Endometrial microvascular endothelial cells (primary cell): ENCODE measurements around the gene TAX1BP1. TPM values are rescaled to one million over a fixed set of nuclear protein-coding genes. Genes with fewer than 3 reads are reported as not detected.

Experiments used
- in situ Hi-C: cut with HindIII; loops from 2 replicates; pipeline ENCODE4 v1.10.0; 2017; ENCODE audit warnings: low sequenced_read_pairs, low pct_unique_long_range_greater_than_20kb; ENCODE audit errors: inconsistent ontology term
- total RNA-seq: library from RNA; depleted of rRNA; stranded (reverse); fragments of >200 nt; gene quantifications from one replicate; pipeline ENCODE4 v1.2.3, GENCODE V29; 2015; ENCODE audit errors: inconsistent ontology term

The TAX1BP1 gene
- 42.3 TPM for total RNA-seq

- in situ Hi-C loops = no loop called here
These were observed at the start of gene TAX1BP1 for GRCh38 chr7:27739909-27740448. TSS of gene TAX1BP1 (plus strand) at chr7:27740162. CDS start at chr7:27748525, 8,363 bp downstream.

GRCh38 chr7:27690649-27691048 lies 49.3 kb upstream of the TAX1BP1 start:
- in situ Hi-C loops = no loop called here

GRCh38 chr7:27693794-27694193 lies 46.2 kb upstream of the TAX1BP1 start:
- in situ Hi-C loops = no loop called here

GRCh38 chr7:27695096-27695495 lies 44.9 kb upstream of the TAX1BP1 start:
- in situ Hi-C loops = no loop called here

GRCh38 chr7:27697861-27698430 lies 42.0 kb upstream of the TAX1BP1 start:
- in situ Hi-C loops = no loop called here

- in situ Hi-C loops = no loop called here
These were observed 40.2 kb upstream of the TAX1BP1 start for GRCh38 chr7:27699751-27700150.

- in situ Hi-C loops = no loop called here
These were observed 39.5 kb upstream of the TAX1BP1 start for GRCh38 chr7:27700501-27700900.

GRCh38 chr7:27703181-27703580 lies 36.8 kb upstream of the TAX1BP1 start:
- in situ Hi-C loops = no loop called here

GRCh38 chr7:27704422-27705199 lies 35.4 kb upstream of the TAX1BP1 start:
- in situ Hi-C loops = no loop called here

- in situ Hi-C loops = no loop called here
These were observed 34.8 kb upstream of the TAX1BP1 start for GRCh38 chr7:27705200-27705594.

GRCh38 chr7:27708485-27708884 lies 31.5 kb upstream of the TAX1BP1 start:
- in situ Hi-C loops = no loop called here

GRCh38 chr7:27709137-27710075 lies 30.6 kb upstream of the TAX1BP1 start:
- in situ Hi-C loops = no loop called here

- in situ Hi-C loops = no loop called here
These were observed 27.7 kb upstream of the TAX1BP1 start for GRCh38 chr7:27712217-27712616.

- in situ Hi-C loops = no loop called here
These were observed 25.0 kb upstream of the TAX1BP1 start for GRCh38 chr7:27714831-27715444.

GRCh38 chr7:27723085-27723484 lies 16.9 kb upstream of the TAX1BP1 start:
- in situ Hi-C loops = no loop called here

GRCh38 chr7:27727058-27727457 lies 12.9 kb upstream of the TAX1BP1 start:
- in situ Hi-C loops = no loop called here

- in situ Hi-C loops = no loop called here
These were observed 9.8 kb upstream of the TAX1BP1 start for GRCh38 chr7:27730112-27730511.

- in situ Hi-C loops = no loop called here
These were observed 5.4 kb upstream of the TAX1BP1 start for GRCh38 chr7:27734583-27734982.

- in situ Hi-C loops = no loop called here
These were observed 4.8 kb upstream of the TAX1BP1 start for GRCh38 chr7:27735165-27735564.
